ENCODE results near the gene RNF224. TPM values are rescaled to one million over a fixed set of nuclear protein-coding genes. Genes with fewer than 3 reads are reported as not detected.

The RNF224 gene
- total and polyA plus RNA-seq, 10 of the 15 experiments (the other 5 are each of a cell fraction or from before 2014, with no cell fraction given): not detected

GRCh38 chr9:137243626-137244485 is 16.6 kb downstream of the RNF224 start:
- no peak overlapping the region; the same call in 1 of the 2 replicates for H3K9ac ChIP-seq (ENCODE audit: control insufficient read depth, insufficient read depth, low read length)
- RAD21 ChIA-PET (ENCODE audit: unreplicated experiment): no interaction called here
- no peak for DNase-seq (ENCODE audit: low read depth, low spot score)

More at GRCh38 chr9:137243626-137244485, 16.6 kb downstream of the RNF224 start:
- no TSS peak for BruUV-seq (replicated peaks)
- peaks cover 8 to 14% of the 10 kb centered on the region in 2 experiments for H3K36me3 ChIP-seq (ENCODE audit: control insufficient read depth in 2 of 2, insufficient read depth in 2 of 2, low read length in 1 of 2)
- H4K20me1 ChIP-seq (ENCODE audit: control insufficient read depth, insufficient read depth): peaks cover 4% of the 10 kb centered on the region; the same call in 1 of the 2 replicates
- no peaks in the 10 kb centered on the region for H3K27me3 ChIP-seq (replicated peaks in 1 of 2; ENCODE audit: control insufficient read depth in 2 of 2, insufficient read depth in 2 of 2, low read length in 1 of 2)
- 49% methylated on average over 15 of the region's 15 CpGs for WGBS (ENCODE audit: insufficient coverage, insufficient replicate concordance, low lambda C conversion rate, missing lambda C conversion rate)
- peak overlapping the region; percentile 91 for H3K4me2 ChIP-seq (ENCODE audit: control insufficient read depth, insufficient read depth)
- H3K27ac ChIP-seq (ENCODE audit: control insufficient read depth, insufficient read depth): no peak overlapping the region
- H3K4me1 ChIP-seq (ENCODE audit: control insufficient read depth, insufficient read depth, low read length): peaks cover 23% of the 10 kb centered on the region
- peaks cover 29% of the 10 kb centered on the region for H3K79me2 ChIP-seq (ENCODE audit: control insufficient read depth, insufficient read depth, low read length)
- intact Hi-C loops (cut with micrococcal nuclease; ENCODE audit: unreplicated experiment): no loop called here
- H3K9me3 ChIP-seq (replicated peaks; ENCODE audit: control insufficient read depth, insufficient read depth, low read length): no peaks in the 10 kb centered on the region
- no peak overlapping the region for H3K4me3 ChIP-seq
- in situ Hi-C loops (cut with MboI): no loop called here
- ATAC-seq: no peak
- ChIA-PET CTCF (no interaction called here), SMC1A (ENCODE audit: uncharacterized antibody, unreplicated experiment) (no interaction called here), POLR2A (interaction anchor here (1.6 to 9.2 kb wide), 3 partner anchors 11 to 164 kb away, joined by 3 to 112 read pairs (median 6); partner anchors contain the start of gene NELFB)
- FAIRE-seq: no peak
- H2AFZ ChIP-seq (ENCODE audit: control insufficient read depth, low read depth, low read length): no peak overlapping the region
- TF ChIP-seq POU2F2 (IDR thresholded peaks at IDR 0.05; ENCODE audit: borderline replicate concordance, low read depth, low read length) (peak; percentile 53; the same call in 1 of the 3 replicates), E2F8 (IDR thresholded peaks at IDR 0.05; ENCODE audit: low read depth, partially characterized antibody) (no peak), POLR2AphosphoS5 (IDR thresholded peaks at IDR 0.05; ENCODE audit: low read length) (peak; percentile 74), POLR2AphosphoS2 (IDR thresholded peaks at IDR 0.05; ENCODE audit: low read depth, low read length) (peak; percentile 43), SMAD5 (IDR thresholded peaks at IDR 0.05; ENCODE audit: low read depth) (peak; percentile 55; the same call in 1 of the 2 replicates), BACH1 (IDR thresholded peaks at IDR 0.05; ENCODE audit: borderline replicate concordance) (peak; percentile 54; the same call in 1 of the 2 replicates), TCF3 (IDR thresholded peaks at IDR 0.05; ENCODE audit: borderline replicate concordance, insufficient read depth, low read depth, low read length) (no peak), SPI1 (IDR thresholded peaks at IDR 0.05; ENCODE audit: borderline replicate concordance, insufficient read depth, low read depth, low read length) (peak; percentile 38; the same call in 1 of the 2 replicates), TCF12 (IDR thresholded peaks at IDR 0.05; ENCODE audit: low read depth, low read length) (no peak), TARDBP (IDR thresholded peaks at IDR 0.05; ENCODE audit: borderline replicate concordance) (peak; percentile 40; the same call in 1 of the 2 replicates), JUND (IDR thresholded peaks at IDR 0.05; ENCODE audit: low read depth, low read length) (no peak), PAX5 (IDR thresholded peaks at IDR 0.05; ENCODE audit: borderline replicate concordance, low read depth, low read length) (peak; percentile 35; the same call in 1 of the 2 replicates)

All from GM12878 (cell line).